Activated naive CD4-positive, alpha-beta T cell treated with Interleukin-2 at 50 U/mL for 16 hours (primary cell): ENCODE data around the gene HOXA7.
A peak's percentile ranks its signal among the peaks of the same experiment; 100 is the strongest.

Experiments
- DNase-seq: peaks from one replicate; pipeline ENCODE4 v3.0.0-alpha.2; 2020

Gene HOXA7

DNA sequence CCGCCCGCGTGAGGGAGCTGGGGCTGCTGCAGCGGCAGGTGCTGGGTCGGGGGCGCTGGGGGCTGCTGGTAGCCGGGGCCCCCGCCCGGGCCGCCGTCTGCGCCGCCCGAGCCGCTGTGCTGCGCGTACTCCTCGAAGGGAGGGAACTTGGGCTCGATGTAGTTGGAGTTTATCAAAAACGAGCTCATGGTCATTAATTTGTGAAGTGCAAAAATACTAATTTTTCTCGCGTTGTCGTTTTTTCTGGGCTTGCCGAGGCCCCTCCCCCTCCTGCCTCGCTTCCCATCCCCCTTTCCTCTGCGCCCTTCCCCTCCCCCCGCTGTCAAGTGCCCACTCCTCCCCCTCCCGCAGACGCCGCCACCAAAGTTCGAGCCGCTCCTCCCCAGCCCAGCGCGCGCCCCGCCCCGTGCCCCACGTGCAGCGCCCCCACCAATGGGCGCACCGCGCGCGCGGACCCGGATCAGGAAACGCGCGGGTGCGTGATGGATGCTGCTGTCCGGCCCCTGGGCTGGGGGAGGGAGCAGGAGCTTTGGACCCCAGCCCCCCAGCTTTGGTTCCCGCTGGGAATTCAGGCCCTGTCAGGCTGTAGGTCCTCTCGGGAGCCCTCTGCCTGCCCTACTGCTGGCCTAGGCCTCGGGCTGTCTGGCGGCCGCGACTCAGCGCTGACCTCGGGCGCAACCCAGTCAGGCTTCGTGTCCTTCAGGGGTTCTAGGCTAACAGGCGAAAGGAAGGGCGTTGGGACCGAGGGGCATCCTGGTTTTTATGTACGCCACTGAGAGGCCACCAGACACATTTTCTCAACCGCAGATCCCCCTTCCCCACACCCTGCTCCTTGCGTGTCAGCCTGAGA, 25.7 kb downstream of the HOXA7 start, which contains the start of gene HOXA4:
HOXA4 (minus strand) TSS at position 218 of the 850 bp plus-strand sequence; CDS start at position 194, 24 bp downstream.
- peak; percentile 77 for DNase-seq

DNA sequence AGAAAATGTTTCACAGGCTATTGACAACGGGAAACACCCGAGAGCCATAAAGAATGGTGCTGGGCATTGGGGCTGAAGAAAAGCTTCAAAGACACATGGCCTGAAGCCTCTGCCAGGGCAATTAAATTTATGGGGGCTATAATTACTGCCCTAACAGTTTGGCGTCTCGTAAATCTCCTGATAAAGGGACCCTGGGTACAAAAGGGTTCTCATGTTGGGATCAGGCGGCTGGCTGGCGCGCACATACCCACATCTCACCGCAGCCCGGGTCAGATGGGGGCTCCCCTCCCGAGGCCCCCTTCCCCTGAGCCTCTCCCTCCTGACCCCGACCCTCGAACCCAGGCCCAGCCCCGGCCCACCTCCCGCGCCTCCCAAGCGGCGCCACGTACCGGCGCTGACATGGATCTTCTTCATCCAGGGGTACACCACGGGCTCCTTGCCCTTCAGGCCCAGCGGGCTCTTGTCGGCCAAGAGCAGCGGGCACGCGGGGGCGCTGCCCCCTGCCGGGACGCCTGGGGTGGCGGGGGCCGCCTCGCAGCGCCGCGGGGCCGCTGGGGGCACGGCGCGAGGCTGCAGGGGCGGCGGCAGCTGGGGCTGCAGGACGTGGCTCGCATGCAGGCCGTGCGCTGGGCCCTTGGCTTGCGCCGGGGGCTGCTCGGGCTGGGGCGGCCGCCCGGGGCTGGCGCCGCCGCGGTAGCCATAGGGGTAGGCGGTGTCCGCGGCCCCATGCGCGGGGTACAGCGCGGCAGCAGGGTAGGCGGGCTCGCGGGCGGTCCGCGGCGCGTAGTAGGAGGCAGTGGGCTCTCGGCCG, 26.5 kb downstream of the HOXA7 start:
- DNase-seq = no peak

DNA sequence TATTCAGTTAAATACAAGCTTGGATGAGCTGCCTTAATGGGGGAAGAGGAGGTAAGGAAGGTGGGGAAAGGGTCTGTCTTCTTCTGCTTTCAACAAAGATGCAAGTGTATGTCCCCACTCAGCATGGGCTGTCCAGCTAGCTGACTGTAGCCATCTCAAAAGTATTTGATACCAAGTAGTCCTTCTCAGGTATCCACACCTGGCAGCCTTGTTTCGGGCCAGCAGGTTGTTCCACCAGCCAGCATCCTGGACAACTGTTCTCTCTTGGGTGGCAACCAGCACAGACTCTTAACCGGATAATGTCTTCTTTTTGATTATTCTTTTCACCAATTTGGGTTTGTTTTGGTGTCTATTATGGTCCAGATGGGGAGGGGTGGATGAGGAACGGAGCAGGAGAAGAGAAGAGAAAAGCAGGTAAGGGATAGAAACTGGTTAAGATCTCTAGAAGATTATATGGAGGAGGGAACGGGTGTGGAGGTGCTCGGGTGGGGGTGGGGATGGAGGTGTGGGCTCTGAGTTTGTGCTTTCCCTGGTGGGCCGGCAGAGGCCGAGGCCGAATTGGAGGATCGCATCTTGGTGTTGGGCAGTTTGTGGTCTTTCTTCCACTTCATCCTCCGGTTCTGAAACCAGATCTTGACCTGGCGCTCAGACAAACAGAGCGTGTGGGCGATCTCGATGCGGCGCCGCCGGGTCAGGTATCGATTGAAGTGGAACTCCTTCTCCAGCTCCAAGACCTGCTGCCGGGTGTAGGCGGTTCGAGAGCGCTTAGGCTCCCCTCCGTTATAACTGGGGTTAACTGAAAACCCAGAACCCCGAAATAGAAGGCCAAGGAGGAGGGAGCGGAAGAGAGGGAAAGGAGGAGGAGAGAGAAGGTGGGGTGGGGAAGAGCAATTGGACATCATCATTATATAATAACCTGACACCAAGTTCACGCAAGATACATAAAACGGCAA, 27.4 kb downstream of the HOXA7 start:
- no peak for DNase-seq

DNA sequence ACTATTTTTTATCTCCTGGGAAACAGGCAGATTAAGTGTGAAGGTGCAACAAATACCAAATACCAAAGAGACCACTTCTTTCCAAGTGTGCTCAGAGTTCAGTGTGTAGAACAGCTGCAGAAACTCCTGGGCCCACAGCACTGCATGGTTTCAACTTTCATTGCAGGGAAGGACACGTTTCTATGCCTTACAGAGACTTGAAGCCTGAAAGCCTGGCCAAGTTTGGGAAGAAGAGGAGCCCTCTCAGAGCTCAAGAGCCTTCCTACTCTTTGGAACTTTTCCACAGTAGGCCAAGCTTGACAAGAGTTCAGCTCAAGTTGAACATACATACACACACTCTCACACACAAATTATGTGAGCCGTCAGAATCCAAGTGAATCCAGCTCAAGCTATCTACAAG, 28.4 kb downstream of the HOXA7 start:
- DNase-seq = no peak

DNA sequence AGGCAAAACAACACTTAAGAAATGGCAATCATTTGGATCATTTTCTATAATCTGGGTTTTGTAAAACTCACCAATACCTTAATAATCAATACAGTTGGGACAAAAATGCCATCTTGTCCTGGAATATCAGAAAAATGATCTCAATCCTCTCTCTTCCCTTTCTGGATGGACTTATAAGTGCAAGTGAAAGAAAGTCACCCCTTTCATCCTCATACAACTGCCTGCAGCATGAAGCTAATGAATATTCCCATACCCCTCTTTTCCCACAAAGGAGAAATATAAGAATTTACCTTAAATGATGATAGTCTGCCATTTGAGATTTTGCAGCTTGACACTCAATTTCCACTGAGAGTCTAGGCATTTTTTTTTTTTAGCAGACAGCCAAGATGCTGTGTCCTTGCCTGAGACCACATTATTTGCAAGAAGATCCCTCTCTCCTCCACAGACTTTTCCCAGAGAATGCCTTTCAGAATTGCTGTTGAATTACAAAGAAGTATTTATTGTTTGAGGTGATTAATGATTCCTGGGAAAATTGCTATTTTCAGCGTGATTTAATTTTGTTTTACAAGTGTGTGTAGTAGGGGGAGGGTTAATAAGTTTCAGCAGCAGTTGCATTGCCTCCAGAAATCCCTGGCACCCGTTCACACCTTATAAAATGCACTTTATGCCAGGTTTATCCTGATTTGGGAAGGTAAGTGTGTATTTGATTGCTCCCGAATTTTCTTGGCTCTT, 29.7 kb downstream of the HOXA7 start:
- no peak for DNase-seq

DNA sequence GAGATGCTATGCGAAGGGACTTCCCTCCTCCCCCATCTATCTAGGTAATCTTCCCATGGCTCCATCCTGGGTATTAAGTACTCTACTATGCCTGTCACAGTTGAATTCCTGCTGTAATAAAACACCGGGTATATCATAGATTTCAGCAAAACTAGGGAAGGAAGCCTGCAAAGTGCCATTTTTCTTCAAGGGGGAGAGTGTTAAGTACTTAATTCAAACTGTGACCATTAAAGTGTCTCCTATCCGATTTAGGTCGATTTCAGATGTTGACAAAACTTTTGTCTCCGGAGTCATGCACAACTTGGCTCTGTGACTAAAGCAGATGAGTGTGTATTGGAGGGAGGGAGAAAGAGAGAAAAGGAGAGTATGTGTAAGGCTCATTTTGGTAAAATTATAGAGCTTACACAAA, 30.5 kb downstream of the HOXA7 start:
- DNase-seq = no peak

DNA sequence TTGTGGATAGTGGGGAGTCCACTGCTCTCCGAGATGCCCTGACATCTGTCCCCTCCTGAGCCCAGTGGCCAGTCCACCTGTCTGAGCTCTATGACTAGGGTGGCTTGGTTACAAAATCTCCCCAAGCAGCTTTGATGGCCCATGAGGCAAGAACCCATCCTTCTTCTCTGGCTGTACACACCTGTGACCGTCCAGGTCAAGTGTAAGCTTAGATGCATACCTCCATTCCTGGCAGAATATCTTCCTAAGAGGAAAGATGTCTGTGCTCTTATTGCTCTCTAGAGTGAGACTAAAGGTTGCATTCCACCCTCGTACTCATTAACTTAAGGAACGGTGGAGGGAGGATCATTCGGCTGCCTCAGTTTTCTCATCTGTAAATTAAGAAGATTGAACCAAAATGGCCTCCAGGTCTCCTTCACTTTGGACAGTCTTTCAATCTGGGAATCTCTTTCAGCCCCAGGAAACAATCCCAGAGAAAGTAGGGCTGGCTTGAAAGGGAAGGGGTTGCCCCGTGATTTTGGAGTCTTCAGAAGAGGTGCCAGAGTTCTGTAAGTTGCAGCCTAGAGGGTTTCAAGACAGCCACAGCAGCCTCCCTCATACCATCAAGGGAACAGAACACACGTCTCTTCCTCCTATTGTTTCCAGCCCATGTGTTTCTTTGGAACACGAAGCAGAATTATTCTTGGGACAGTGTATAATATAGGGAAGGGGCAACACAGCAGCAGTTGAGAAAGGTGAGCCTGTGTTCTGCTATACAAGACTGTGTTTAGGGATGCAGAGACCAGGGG, 31.4 kb downstream of the HOXA7 start:
- DNase-seq = no peak

DNA sequence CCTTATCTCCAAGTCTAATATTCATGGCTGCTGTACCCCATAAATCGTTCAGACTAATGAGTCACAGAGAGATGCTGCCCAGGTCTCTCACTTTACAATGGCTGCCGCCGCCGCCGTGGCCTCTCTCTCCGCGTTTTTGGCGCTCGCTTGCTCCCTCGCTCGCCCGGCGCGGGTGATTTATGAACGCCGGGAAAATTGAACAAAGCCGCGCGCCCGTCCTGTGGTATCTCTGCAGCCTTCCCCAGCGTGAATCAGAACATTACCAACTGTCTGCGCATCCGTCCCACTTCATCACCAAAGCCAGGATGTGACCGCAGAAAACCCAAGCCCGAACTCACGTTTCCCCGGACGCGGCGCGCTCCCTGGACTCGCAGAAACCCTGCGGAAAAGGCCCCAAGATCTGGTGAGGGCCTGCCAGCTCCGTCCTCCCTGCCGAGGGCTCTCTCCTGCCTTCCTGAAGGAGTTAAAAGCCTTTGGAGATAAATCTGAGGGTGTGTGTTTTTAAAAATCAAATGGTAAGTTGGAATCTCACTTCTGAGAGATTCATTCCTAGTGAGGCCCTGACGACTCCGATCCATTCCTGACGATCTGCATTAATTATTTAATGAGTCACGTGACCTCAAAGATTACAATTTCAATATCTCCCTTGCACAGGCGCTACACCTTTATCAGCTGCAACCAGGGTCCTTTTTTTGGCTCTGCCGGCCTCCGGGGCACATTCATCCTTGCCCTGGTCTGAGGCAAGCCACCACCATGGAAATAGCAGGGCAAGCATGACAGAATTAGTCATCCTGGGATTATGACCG, 32.2 kb downstream of the HOXA7 start:
- no peak for DNase-seq

DNA sequence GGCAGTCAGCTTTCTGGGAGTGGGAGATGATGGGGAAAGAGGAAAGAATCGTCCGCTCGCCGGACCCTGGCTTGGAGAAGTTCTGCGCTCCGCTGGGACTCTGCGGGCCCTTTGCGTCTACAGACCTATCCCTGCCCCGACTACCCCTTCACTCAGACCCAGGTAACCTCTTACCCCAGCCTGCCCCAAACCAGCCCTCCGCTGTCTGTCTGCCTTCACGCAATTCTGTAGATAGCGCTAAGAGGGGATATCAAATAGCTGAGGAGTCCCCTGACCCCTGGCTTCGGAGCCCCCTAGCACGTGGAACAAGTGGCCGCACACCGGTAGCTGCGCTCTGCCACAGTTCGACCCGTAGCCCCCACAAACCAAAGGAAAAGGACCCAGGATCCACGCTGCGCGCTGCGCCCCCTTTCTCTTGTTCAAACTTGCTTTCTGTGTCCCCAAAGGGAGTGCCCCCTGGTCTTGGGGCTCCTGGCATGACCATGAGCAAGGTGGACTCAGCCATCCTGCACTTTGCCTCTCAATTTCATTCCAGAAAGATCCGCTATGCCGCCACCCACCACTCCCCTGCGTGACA, 32.9 kb downstream of the HOXA7 start:
- DNase-seq = no peak

DNA sequence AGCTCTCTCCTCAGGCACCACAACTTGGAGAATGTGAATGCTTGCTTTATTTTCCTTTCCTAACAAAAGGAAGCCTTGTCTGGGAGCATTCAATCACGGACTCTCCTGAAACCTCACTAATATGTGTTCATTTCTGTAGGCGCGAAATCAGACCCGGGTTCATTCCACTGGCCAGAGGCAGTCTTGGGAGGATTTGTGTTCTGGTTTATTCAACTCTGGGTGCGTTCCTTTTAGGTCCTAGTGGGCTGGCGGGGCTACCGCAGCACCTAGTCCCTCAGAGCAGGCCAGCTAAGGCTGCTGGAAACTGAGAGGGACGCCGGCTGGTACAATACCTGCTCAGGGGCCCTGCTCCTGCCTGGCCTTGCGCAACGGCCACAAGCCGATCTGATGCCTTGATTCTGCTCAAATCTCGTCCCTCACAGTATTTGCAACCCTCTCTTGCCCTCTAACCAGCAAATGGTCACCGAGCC, 33.4 kb downstream of the HOXA7 start:
- DNase-seq = no peak

DNA sequence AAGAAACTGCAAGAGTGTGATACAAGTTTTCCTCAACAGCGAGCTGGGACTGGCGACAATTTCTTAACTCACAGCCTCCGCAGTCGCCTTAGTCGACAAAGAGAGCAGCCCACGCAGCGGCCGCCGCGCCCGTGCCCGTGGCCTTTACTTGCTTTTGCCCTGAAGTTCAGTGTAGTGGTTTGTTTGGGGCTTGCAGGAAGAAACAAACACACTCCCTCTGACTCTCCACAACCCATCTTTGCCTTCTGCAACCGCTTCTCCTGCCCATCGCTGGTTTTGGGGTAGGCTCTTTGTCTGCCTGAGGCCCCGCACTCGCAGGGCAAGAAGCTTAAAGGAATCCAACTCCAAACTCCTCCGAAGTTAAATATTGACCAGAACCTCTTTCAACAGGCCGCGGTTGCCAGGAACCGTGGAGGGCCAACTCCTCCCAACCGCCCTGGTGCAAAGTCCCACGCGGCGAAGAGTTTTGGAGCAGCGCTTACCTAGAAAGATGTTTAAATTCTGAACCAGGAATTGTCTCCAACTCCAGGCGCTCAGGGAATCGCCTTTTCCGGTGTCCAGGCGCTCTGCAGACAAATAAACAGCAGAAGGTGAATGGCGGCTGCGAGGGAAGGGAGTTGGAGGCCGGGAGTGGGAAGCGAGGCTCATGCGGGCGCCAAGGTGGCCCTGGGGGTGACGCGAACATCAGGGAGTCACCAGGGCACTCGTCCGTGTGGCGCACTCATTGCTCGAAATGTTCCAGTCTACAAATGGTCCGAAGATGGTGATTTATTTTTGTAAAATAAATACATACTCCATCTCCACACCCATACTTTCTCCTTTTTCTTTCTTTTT, 34.2 kb downstream of the HOXA7 start:
- no peak for DNase-seq

DNA sequence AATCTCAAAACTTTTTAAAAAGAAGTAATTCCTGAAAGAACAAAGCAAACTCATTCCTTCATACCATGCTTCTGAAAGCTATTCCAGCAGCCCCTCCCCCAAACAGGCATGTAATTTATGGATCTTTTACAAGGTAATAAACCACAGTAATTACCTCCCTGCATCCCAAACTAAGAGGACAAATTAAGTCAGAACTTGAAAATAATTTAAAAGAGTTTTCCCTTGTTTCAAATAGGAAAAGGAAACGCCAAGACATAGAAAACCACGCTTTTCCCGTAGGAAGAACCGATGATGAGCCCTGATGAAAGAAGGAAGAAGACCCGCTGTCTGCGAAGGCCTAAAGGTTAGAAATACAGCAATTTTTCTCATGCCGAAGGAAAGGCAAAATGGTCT, 34.8 kb downstream of the HOXA7 start:
- no peak for DNase-seq

DNA sequence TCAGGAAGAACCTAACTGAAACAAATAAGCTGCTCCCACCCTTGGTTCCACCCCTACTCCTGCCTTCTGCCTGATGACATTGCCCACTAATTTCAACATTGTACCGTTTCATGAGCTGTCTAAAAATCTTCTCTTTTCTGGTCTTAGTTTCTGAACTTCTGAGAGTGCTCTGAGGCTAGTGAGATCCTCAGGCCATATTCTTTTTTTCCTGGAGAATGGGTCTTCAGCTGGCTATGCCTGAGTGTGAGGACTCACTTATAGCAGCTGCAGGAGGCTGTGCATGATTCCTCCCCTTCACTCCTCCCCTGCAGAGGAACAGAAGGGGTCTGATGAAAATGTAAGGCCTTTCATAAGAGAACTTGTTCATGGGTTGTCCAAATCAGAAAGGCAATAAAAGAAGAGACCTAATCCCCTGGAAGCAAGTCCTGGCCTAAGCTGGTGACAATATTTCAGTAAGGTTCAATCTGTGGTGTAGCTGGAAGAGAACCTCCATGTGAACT, 37.0 kb downstream of the HOXA7 start:
- no peak for DNase-seq

DNA sequence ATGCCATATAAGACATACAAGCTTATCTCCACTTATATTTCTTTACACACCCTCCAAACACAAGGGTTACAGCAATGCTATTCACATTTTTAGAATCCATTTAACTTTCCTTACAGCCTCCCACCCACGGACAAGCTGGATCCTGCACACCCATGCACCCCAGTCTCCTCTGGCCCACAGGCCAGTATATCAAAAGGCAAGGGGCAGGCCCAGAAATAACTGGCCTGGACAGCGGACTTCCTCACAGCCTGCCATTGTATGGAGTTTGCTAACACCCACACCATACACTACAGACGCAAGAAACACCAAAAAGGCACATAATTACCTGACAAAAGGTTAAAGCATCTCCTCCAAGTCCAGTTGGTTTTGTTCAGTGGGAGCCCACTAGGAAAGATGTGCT, 37.9 kb downstream of the HOXA7 start:
- DNase-seq = no peak

DNA sequence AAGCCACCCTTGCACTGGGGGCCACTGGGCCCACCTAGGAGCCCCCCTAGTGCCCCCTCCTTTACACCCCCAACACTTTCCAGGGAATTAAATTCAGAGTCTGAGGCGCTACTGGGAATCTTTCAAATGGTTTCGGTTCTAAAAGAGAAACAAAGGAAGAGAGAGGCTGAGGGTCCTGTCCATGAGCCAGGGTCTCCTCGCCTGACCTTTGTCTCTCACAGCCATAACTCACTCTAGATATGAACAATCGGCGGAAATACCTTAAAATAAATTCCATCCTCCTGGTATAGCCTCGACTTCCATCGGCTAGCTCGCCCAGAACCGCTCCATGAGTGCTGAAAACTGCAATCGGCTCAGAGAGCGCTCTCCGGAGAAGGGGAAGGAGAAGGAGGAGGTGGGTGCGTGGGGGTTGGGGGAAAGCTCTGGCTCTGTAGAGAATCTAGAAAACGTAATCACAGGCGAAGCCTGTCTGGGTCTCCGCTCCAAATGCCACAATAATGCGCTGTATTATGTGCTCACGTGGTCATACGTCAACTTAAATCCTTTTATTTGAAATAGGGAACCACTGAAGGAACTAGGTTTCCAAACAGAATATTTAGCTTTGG, 38.5 kb downstream of the HOXA7 start:
- DNase-seq = no peak

DNA sequence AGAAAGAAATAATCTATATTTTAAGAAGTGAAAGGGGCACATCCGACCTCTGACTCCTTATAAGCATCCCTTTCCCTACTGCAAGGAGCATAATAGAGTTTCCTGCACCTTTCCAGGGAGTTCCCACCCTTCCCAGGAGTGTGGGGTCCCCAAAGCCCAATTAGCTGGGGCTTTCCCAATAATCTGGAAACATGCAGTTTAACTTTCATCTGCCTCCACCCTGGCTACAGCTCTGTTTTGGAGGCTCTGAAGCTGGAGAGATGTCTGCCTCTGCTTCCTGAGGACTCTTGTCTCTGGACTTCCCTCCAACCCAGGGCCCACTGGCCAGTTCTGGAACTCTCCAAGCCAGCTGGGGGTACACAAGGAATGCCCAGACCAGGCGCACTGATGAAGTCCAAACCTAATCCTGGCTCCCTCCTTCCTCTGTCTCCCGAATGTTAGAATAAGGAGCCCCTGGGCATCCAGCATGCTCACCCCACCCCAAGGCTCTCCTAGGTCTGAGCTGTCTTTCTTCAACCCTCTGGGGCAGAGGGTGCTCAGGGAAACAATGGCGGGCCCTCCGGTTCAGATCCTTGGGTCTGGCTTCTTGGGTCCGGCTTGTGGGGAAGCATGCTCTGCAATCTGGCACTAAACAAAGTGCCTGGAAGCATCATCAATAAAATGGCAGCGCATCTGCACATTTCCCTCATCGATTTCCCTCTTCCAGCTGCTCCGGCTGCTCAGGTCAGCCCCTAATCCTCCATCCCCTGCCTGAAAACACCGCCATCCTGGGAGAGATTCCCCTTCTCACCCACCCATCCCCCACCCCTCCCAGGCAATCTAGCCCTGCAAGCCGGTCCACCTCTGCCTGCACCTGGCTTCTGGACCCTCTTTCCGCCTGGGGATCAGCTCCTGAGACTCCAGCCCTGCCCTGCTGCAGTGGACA, 39.3 kb downstream of the HOXA7 start:
- no peak for DNase-seq
